SK-N-SH (cell line): ENCODE data around the gene CHTF18. TPM values are rescaled to one million over a fixed set of nuclear protein-coding genes. Genes with fewer than 3 reads are reported as not detected.
A peak's percentile ranks its signal among the peaks of the same experiment; 100 is the strongest.

Experiments used
- CTCF ChIA-PET: fragments of 300-600, 350-600 bp; formaldehyde crosslinking; extraction: SDS; loops from one replicate; lab custom pipeline; 2021; lab: Yijun Ruan, JAX
- POLR2A ChIA-PET: fragments of 350-600 bp; sonication (Branson Sonifier 250); formaldehyde crosslinking; extraction: SDS; loops from one replicate; lab custom pipeline; 2020; ENCODE audit warnings: antibody characterized with exemption, inconsistent platforms; lab: Yijun Ruan, JAX
- DNase-seq: peaks from one replicate; pipeline ENCODE4 v3.0.0; 2012
- H2AFZ ChIP-seq: fragments of 200-600 bp; sonication (generic); 2 replicates; pipeline ENCODE4 v1.8.1; 2016; ENCODE audit warnings: antibody characterized with exemption, mild to moderate bottlenecking, low read depth
- H3F3A ChIP-seq: fragments of 200-600 bp; sonication (generic); replicated peaks from 2 replicates; pipeline ENCODE3; 2016; ENCODE audit warnings: antibody characterized with exemption, mild to moderate bottlenecking; ENCODE audit not compliant: insufficient read depth
- H3K27ac ChIP-seq, 2 experiments: fragments of 200-500 bp in 1 of 2; fragments of 200-600 bp in 1 of 2; sonication (Bioruptor generic) in 1 of 2; sonication (generic), shearing (Covaris generic) in 1 of 2; 2 replicates each; pipeline versions ENCODE4 v1.5.1 to v1.6.1; 2014 to 2016; ENCODE audit warnings: low read depth in 2 of 2, inconsistent platforms in 1 of 2, low read length in 1 of 2, mild to moderate bottlenecking in 1 of 2, mixed read lengths in 1 of 2
- H3K27me3 ChIP-seq: fragments of 200-600 bp; sonication (generic), shearing (Covaris generic); 2 replicates; pipeline ENCODE4 v1.6.1; 2016; ENCODE audit warnings: mixed run types; ENCODE audit not compliant: insufficient read depth
- H3K36me3 ChIP-seq, 2 experiments: fragments of 200-500 bp in 1 of 2; fragments of 200-600 bp in 1 of 2; sonication (Bioruptor generic) in 1 of 2; sonication (generic) in 1 of 2; replicated peaks in 1 of 2; 2 replicates each; pipeline versions ENCODE3 to v1.5.1; 2014 to 2016; ENCODE audit warnings: low read length in 1 of 2, mild to moderate bottlenecking in 1 of 2; ENCODE audit not compliant: insufficient read depth in 2 of 2, control insufficient read depth in 1 of 2
- H3K4me1 ChIP-seq, 2 experiments: fragments of 200-500 bp in 1 of 2; fragments of 200-600 bp in 1 of 2; sonication (Bioruptor generic) in 1 of 2; sonication (generic), shearing (Covaris generic) in 1 of 2; 2 replicates each; pipeline versions ENCODE4 v1.5.1 to v1.6.1; 2014 to 2016; ENCODE audit warnings: low read depth in 1 of 2, low read length in 1 of 2, mixed run types in 1 of 2; ENCODE audit not compliant: insufficient read depth in 2 of 2, control insufficient read depth in 1 of 2
- H3K4me2 ChIP-seq: fragments of 200-600 bp; sonication (generic), shearing (Covaris generic); 2 replicates; pipeline ENCODE4 v1.6.1; 2017; ENCODE audit warnings: mixed run types
- H3K4me3 ChIP-seq, 2 experiments: fragments of 200-500 bp in 1 of 2; fragments of 200-600 bp in 1 of 2; sonication (Bioruptor generic) in 1 of 2; sonication (generic), shearing (Covaris generic) in 1 of 2; 2 replicates each; pipeline versions ENCODE4 v1.5.1 to v1.8.1; 2014 to 2016; ENCODE audit warnings: low read depth in 2 of 2, inconsistent platforms in 1 of 2, low read length in 1 of 2, mild to moderate bottlenecking in 1 of 2, mixed read lengths in 1 of 2, moderate library complexity in 1 of 2
- H3K79me2 ChIP-seq: fragments of 200-600 bp; sonication (generic); 2 replicates; pipeline ENCODE4 v1.8.1; 2017; ENCODE audit warnings: mild to moderate bottlenecking; ENCODE audit not compliant: insufficient read depth
- H3K9ac ChIP-seq: fragments of 200-600 bp; sonication (generic); 2 replicates; pipeline ENCODE4 v1.6.1; 2017; ENCODE audit warnings: mixed run types
- H3K9me2 ChIP-seq: fragments of 200-600 bp; sonication (generic); 2 replicates; pipeline ENCODE4 v1.6.1; 2017; ENCODE audit warnings: mixed run types
- H3K9me3 ChIP-seq: fragments of 200-600 bp; sonication (generic); 2 replicates; pipeline ENCODE4 v1.6.1; 2017; ENCODE audit warnings: mixed run types, mild to moderate bottlenecking, moderate library complexity
- H4K20me1 ChIP-seq: fragments of 200-600 bp; sonication (generic); 2 replicates; pipeline ENCODE4 v1.6.1; 2017; ENCODE audit warnings: mild to moderate bottlenecking, mixed run types; ENCODE audit not compliant: insufficient read depth
- CHD2 ChIP-seq: fragments of 150-350 bp; IDR thresholded peaks from 2 replicates; pipeline ENCODE4 v1.6.1; 2018; ENCODE audit warnings: low read length; ENCODE audit not compliant: partially characterized antibody
- ELF1 ChIP-seq: IDR thresholded peaks from 2 replicates; pipeline ENCODE4 v1.4.0; 2012
- GABPA ChIP-seq: IDR thresholded peaks from 2 replicates; pipeline ENCODE4 v1.4.0; 2012; ENCODE audit warnings: low read depth, mild to moderate bottlenecking
- IRF3 ChIP-seq: fragments of 150-350 bp; IDR thresholded peaks from 2 replicates; pipeline ENCODE4 v1.6.1; 2016; ENCODE audit warnings: mild to moderate bottlenecking, low read depth, low read length
- NFIC ChIP-seq: IDR thresholded peaks from 2 replicates; pipeline ENCODE4 v1.4.0; 2012; ENCODE audit warnings: borderline replicate concordance
- NRF1 ChIP-seq: IDR thresholded peaks from 2 replicates; pipeline ENCODE4 v1.6.1; 2012; ENCODE audit warnings: low read depth, mild to moderate bottlenecking, low read length
- RCOR1 ChIP-seq: fragments of 150-350 bp; IDR thresholded peaks from 2 replicates; pipeline ENCODE4 v1.6.1; 2017; ENCODE audit warnings: antibody characterized with exemption, low read length
- RFX5 ChIP-seq: IDR thresholded peaks from 2 replicates; pipeline ENCODE4 v1.6.1; 2012; ENCODE audit warnings: mild to moderate bottlenecking, improper control_type of control experiment, low read length
- SIN3A ChIP-seq: IDR thresholded peaks from 2 replicates; pipeline ENCODE4 v1.6.1; 2012; ENCODE audit warnings: low read depth, mild to moderate bottlenecking, low read length, moderate library complexity, borderline replicate concordance
- SMC3 ChIP-seq: IDR thresholded peaks from 2 replicates; pipeline ENCODE4 v1.6.1; 2012; ENCODE audit warnings: low read depth, low read length, improper control_type of control experiment
- TCF12 ChIP-seq: IDR thresholded peaks from 2 replicates; pipeline ENCODE4 v1.4.0; 2012
- TEAD4 ChIP-seq: IDR thresholded peaks from 2 replicates; pipeline ENCODE4 v1.4.0; 2012; ENCODE audit warnings: mild to moderate bottlenecking, borderline replicate concordance; ENCODE audit not compliant: insufficient read depth
- USF1 ChIP-seq: IDR thresholded peaks from 2 replicates; pipeline ENCODE4 v1.4.0; 2012; ENCODE audit warnings: low read depth, borderline replicate concordance
- WGBS: methylation state at CpG from one replicate; pipeline ENCODE4 v1.1.6; 2017; ENCODE audit warnings: low lambda C conversion rate; 5-methylcytosine and 5-hydroxymethylcytosine counted together
- polyA plus RNA-seq, 3 experiments: library from polyadenylated mRNA; depleted of rRNA; stranded (reverse); fragments of >200 nt; gene quantifications; 2 replicates each; pipeline ENCODE4 v1.2.3, GENCODE V29; 2012
- TF ChIP-seq, protein P1 (sequence below): IDR thresholded peaks from 2 replicates; pipeline ENCODE4; 2012
- TF ChIP-seq, protein P2 (sequence below): fragments of 150-350 bp; IDR thresholded peaks from 2 replicates; pipeline ENCODE4 v1.6.1; 2017; ENCODE audit warnings: antibody characterized with exemption, low read length, low read depth, borderline replicate concordance

Gene CHTF18
- polyA plus RNA-seq, 1 of the 3 experiments (the other 2 are of a cell fraction), result 17.7 TPM

DNA sequence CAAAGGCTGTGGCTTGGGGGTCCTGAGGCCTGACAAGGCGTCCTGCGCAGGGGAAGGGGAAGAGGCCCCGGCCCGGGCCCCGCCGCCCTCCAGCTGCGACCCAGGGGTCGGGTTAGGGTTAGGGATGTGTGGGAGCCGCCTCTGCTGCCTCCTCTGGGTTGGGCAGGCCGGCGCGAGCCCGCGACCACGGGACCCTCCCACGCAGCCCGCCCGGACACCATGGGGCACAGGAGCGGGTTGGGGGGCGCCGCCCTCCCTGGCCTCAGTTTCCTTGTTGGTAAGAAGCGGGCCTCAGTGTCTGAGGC lies 48.0 kb upstream of the CHTF18 start:
- peaks cover 14% of the 10 kb centered on the region for H3K79me2 ChIP-seq
- H3K4me2 ChIP-seq, result peak overlapping the region; percentile 98
- CTCF ChIA-PET, result interaction anchor here (0.6 to 4.5 kb wide), 20 partner anchors 9 to 316 kb away, joined by 3 to 41 read pairs (median 8); partner anchors contain the start of genes ANTKMT, CCDC78 and METRN
- TF ChIP-seq SMC3, result no peak
- TF ChIP-seq NRF1, result no peak
- no peak for TF ChIP-seq TCF12
- TF ChIP-seq, protein P1, sequence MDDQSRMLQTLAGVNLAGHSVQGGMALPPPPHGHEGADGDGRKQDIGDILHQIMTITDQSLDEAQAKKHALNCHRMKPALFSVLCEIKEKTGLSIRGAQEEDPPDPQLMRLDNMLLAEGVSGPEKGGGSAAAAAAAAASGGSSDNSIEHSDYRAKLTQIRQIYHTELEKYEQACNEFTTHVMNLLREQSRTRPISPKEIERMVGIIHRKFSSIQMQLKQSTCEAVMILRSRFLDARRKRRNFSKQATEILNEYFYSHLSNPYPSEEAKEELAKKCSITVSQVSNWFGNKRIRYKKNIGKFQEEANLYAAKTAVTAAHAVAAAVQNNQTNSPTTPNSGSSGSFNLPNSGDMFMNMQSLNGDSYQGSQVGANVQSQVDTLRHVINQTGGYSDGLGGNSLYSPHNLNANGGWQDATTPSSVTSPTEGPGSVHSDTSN, result no peak
- TF ChIP-seq, protein P2, sequence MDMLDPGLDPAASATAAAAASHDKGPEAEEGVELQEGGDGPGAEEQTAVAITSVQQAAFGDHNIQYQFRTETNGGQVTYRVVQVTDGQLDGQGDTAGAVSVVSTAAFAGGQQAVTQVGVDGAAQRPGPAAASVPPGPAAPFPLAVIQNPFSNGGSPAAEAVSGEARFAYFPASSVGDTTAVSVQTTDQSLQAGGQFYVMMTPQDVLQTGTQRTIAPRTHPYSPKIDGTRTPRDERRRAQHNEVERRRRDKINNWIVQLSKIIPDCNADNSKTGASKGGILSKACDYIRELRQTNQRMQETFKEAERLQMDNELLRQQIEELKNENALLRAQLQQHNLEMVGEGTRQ, result no peak
- TF ChIP-seq GABPA, result no peak
- TF ChIP-seq RCOR1, result no peak
- no peak for TF ChIP-seq TEAD4
- no peak for TF ChIP-seq CHD2
- TF ChIP-seq NFIC, result no peak
- no peak for TF ChIP-seq SIN3A
- no peak for TF ChIP-seq ELF1
- H3K9ac ChIP-seq, result peak overlapping the region; percentile 78
- peaks cover 0 to 10% of the 10 kb centered on the region in 2 experiments; a peak in 1 of 4 replicates for H3K4me1 ChIP-seq
- peaks cover 0 to 21% of the 10 kb centered on the region in 2 experiments for H3K36me3 ChIP-seq
- peak overlapping the region in 1 of 2 experiments; percentile 24; a peak in 1 of 4 replicates for H3K27ac ChIP-seq
- H2AFZ ChIP-seq, result peak overlapping the region; percentile 91; the same call in 1 of the 2 replicates
- WGBS, result 4% methylated on average over 13 of the region's 22 CpGs
- peak; percentile 66 for DNase-seq
- peak overlapping the region; percentile 85 to 87 for H3K4me3 ChIP-seq
- no peaks in the 10 kb centered on the region for H3K27me3 ChIP-seq
- H3K9me2 ChIP-seq, result no peaks in the 10 kb centered on the region
- no peaks in the 10 kb centered on the region for H3F3A ChIP-seq
- H3K9me3 ChIP-seq, result no peaks in the 10 kb centered on the region
- POLR2A ChIA-PET, result interaction anchor here (0.9 to 1.0 kb wide), 2 partner anchors 20 to 48 kb away, joined by 3 to 7 read pairs; partner anchors contain the start of genes CHTF18 and RPUSD1
- no peaks in the 10 kb centered on the region for H4K20me1 ChIP-seq

- Histone ChIP-seq H3K4me3 (peak within 1 kb of the TSS; percentile 85 to 87), H3K4me1 (peaks cover 0 to 10% of the 10 kb centered on the region in 2 experiments; a peak in 1 of 4 replicates), H3F3A (no peaks in the 10 kb centered on the region), H3K9ac (peak within 1 kb of the TSS; percentile 78), H2AFZ (peak within 1 kb of the TSS; percentile 91), H3K9me3 (no peaks in the 10 kb centered on the region), H4K20me1 (no peaks in the 10 kb centered on the region), H3K36me3 (peaks cover 0 to 16% of the 10 kb centered on the region in 2 experiments), H3K4me2 (peak within 1 kb of the TSS; percentile 98), H3K79me2 (peaks cover 14% of the 10 kb centered on the region), H3K9me2 (no peaks in the 10 kb centered on the region), H3K27ac (peak within 1 kb of the TSS in 1 of 2 experiments; percentile 24; a peak in 1 of 4 replicates), H3K27me3 (no peaks in the 10 kb centered on the region)
- DNase-seq, result peak; percentile 99
- 5% methylated on average over 29 of the region's 79 CpGs for WGBS
- POLR2A ChIA-PET, result interaction anchor here (0.9 to 1.1 kb wide), 3 partner anchors 25 to 47 kb away, joined by 3 read pairs; partner anchors contain the start of genes CHTF18 and RPUSD1
- CTCF ChIA-PET, result interaction anchor here (0.6 to 4.5 kb wide), 23 partner anchors 8 to 357 kb away, joined by 3 to 41 read pairs (median 6); partner anchors contain the start of genes ANTKMT, CCDC78 and METRN
- TF ChIP-seq USF1, result no peak
- TF ChIP-seq SIN3A, result peak; percentile 65; the same call in 1 of the 2 replicates
- peak; percentile 91 for TF ChIP-seq NRF1
- no peak for TF ChIP-seq TEAD4
- TF ChIP-seq IRF3, result no peak
- no peak for TF ChIP-seq RFX5
- TF ChIP-seq GABPA, result peak; percentile 60
- TF ChIP-seq, protein P1, result peak; percentile 44
Measured at GRCh38 chr16:740764-741505, 47.5 kb upstream of the CHTF18 start, which contains the start of gene CIAO3. Gene CIAO3, minus strand, starts transcription at chr16:740997. Its CDS starts 12 bp downstream, at chr16:740985.
